ENCODE measurements around the gene SETD7. TPM values are rescaled to one million over a fixed set of nuclear protein-coding genes. Genes with fewer than 3 reads are reported as not detected.

The SETD7 gene
- total and polyA plus RNA-seq, 7 donors, result 15.2 to 96.0 (median 78.4) TPM

- no peak overlapping the region for H3K27ac ChIP-seq
These were observed 94.9 kb downstream of the SETD7 start for GRCh38 chr4:139461022-139461628.

GRCh38 chr4:139460565-139460964 lies 95.5 kb downstream of the SETD7 start:
- Histone ChIP-seq H3K36me3 (ENCODE audit: insufficient read depth in 1 of 2, low read depth in 1 of 2) (no peaks in the 10 kb centered on the region), H3K4me3 (no peak overlapping the region), H3K9me3 (no peaks in the 10 kb centered on the region), H3K4me1 (peaks cover 11% of the 10 kb centered on the region), H3K27me3 (ENCODE audit: insufficient read depth in 3 of 3, low read length in 2 of 3) (no peaks in the 10 kb centered on the region), H3K27ac (no peak overlapping the region)
- ATAC-seq (no peak), DNase-seq (no peak)
- no peak for TF ChIP-seq CTCF (IDR thresholded peaks at IDR 0.05)
- intact Hi-C loops (cut with DNase I), result loop anchor here in 1 of 2 donors (10.0 kb wide), 1 partner anchor 56 kb away; no protein-coding TSS in a partner anchor
- 96 to 98% (median 97%) methylated on average over 3 of the region's 3 CpGs for WGBS, 3 donors

More at GRCh38 chr4:139461022-139461628, 94.9 kb downstream of the SETD7 start:
- H3K4me3 ChIP-seq, result no peak overlapping the region
- ATAC-seq (no peak), DNase-seq (no peak)
- no peaks in the 10 kb centered on the region for H3K36me3 ChIP-seq (ENCODE audit: insufficient read depth in 1 of 2, low read depth in 1 of 2)
- WGBS, 3 donors, result 67 to 82% (median 67%) methylated on average over 5 of the region's 5 CpGs
- TF ChIP-seq CTCF (IDR thresholded peaks at IDR 0.05), result no peak
- no peaks in the 10 kb centered on the region for H3K9me3 ChIP-seq
- H3K4me1 ChIP-seq, result peaks cover 11% of the 10 kb centered on the region
- H3K27me3 ChIP-seq (ENCODE audit: insufficient read depth in 3 of 3, low read length in 2 of 3), result no peaks in the 10 kb centered on the region
- intact Hi-C loops (cut with DNase I), result loop anchor here in 1 of 2 donors (10.0 kb wide), 1 partner anchor 56 kb away; no protein-coding TSS in a partner anchor

- H3K4me3 ChIP-seq, result no peak overlapping the region
- H3K9me3 ChIP-seq, result no peaks in the 10 kb centered on the region
- no peak overlapping the region for H3K27ac ChIP-seq
- peaks cover 18% of the 10 kb centered on the region for H3K4me1 ChIP-seq
- no peak for TF ChIP-seq CTCF (IDR thresholded peaks at IDR 0.05)
- no peak for DNase-seq
- H3K27me3 ChIP-seq (ENCODE audit: insufficient read depth in 3 of 3, low read length in 2 of 3), result no peaks in the 10 kb centered on the region
- H3K36me3 ChIP-seq (ENCODE audit: insufficient read depth in 1 of 2, low read depth in 1 of 2), result no peaks in the 10 kb centered on the region
- 78 to 87% (median 80%) methylated on average over 3 of the region's 3 CpGs for WGBS, 3 donors
- no peak for ATAC-seq
- intact Hi-C loops (cut with DNase I), result loop anchor here in 1 of 2 donors (5.0 kb wide), 1 partner anchor 48 kb away; no protein-coding TSS in a partner anchor
These were observed 97.0 kb downstream of the SETD7 start for GRCh38 chr4:139458999-139459398.

GRCh38 chr4:139458543-139458942 lies 97.5 kb downstream of the SETD7 start:
- Histone ChIP-seq H3K27me3 (ENCODE audit: insufficient read depth in 3 of 3, low read length in 2 of 3) (no peaks in the 10 kb centered on the region), H3K36me3 (ENCODE audit: insufficient read depth in 1 of 2, low read depth in 1 of 2) (no peaks in the 10 kb centered on the region), H3K4me1 (peaks cover 18% of the 10 kb centered on the region), H3K27ac (no peak overlapping the region), H3K9me3 (no peaks in the 10 kb centered on the region), H3K4me3 (no peak overlapping the region)
- 93 to 100% (median 100%) methylated on average over 1 of the region's 1 CpG for WGBS, 3 donors
- intact Hi-C loops (cut with DNase I), result loop anchor here in 1 of 2 donors (5.0 kb wide), 1 partner anchor 49 kb away; no protein-coding TSS in a partner anchor
- ATAC-seq (no peak), DNase-seq (no peak)
- TF ChIP-seq CTCF (IDR thresholded peaks at IDR 0.05), result no peak
